HG02884 (cell line): ENCODE results near the gene NPY5R.

ENCODE experiments used
- ATAC-seq: cut with Tn5 transposase; IDR thresholded peaks from one replicate; pipeline ENCODE4 v1.9.1; 2021; ENCODE audit warnings: mild to moderate bottlenecking, moderate library complexity; ENCODE audit not compliant: unreplicated experiment

NPY5R gene

GRCh38 chr4:163384434-163384833, 40.7 kb downstream of the NPY5R start:
- ATAC-seq = no peak

- ATAC-seq = no peak
Measured at GRCh38 chr4:163384926-163385325, 41.2 kb downstream of the NPY5R start.

GRCh38 chr4:163385466-163385865, 41.8 kb downstream of the NPY5R start:
- ATAC-seq = no peak

GRCh38 chr4:163391756-163392155, 48.1 kb downstream of the NPY5R start:
- ATAC-seq = no peak

GRCh38 chr4:163392328-163392727, 48.6 kb downstream of the NPY5R start:
- no peak for ATAC-seq

GRCh38 chr4:163393471-163393870, 49.8 kb downstream of the NPY5R start:
- ATAC-seq = no peak

GRCh38 chr4:163395055-163395454, 51.4 kb downstream of the NPY5R start:
- ATAC-seq = no peak

GRCh38 chr4:163395758-163396157, 52.1 kb downstream of the NPY5R start:
- no peak for ATAC-seq

- no peak for ATAC-seq
Measured at GRCh38 chr4:163398238-163398637, 54.5 kb downstream of the NPY5R start.

GRCh38 chr4:163400911-163401310, 57.2 kb downstream of the NPY5R start:
- no peak for ATAC-seq
